ENCODE measurements around the gene PRTN3. TPM values are rescaled to one million over a fixed set of nuclear protein-coding genes. Genes with fewer than 3 reads are reported as not detected.
"Not testable (repeated sequence)": the region's sequence is repeated elsewhere in the genome, so short reads cannot be mapped to it uniquely, and the experiment has no call there.

PRTN3 gene
- total RNA-seq, 1 experiment from 2014 or later, result not detected

DNA sequence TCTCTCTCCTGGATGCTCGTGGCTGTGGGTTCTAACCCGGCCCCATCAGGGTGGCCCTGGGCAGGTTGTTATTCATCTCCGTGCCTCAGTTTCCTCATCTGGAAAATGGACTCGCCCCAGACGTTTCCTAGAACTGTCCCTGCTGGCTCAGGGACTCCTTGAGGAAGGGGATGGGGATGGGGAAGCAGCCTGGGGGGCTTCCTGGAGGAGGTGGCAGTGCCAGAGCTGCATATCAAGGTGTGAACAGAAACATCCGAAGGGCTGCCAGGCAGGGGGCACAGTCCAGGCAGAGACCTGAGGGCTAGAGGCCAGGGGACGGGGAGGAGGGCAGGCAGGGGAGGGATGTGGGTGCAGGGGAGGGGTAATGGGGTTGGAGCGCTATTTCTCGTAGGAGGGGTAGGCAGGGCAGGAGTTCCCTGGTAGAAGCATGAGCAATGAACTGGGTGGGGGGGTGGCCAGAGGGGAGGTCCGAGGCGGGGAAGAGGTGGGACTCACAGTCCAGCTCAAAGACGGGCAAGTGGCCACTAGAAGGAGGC is 7.7 kb downstream of the PRTN3 start:
- no peak for DNase-seq
- intact Hi-C loops (cut with micrococcal nuclease; ENCODE audit: unreplicated experiment), result no loop called here
- Mint-ChIP-seq H3K27me3 (ENCODE audit: unreplicated experiment) (peaks cover 60% of the 10 kb centered on the region), H3K4me3 (ENCODE audit: low read depth, unreplicated experiment) (no peak overlapping the region), H3K27ac (ENCODE audit: unreplicated experiment) (no peak overlapping the region), H3K9me3 (ENCODE audit: low read depth, unreplicated experiment) (no peaks in the 10 kb centered on the region), H3K36me3 (ENCODE audit: insufficient read depth, unreplicated experiment) (no peaks in the 10 kb centered on the region), H3K4me1 (ENCODE audit: low read depth, unreplicated experiment) (peaks cover 9% of the 10 kb centered on the region)
- CTCF ChIA-PET, result no interaction called here
- no peak for TF ChIP-seq CTCF (IDR thresholded peaks at IDR 0.05; ENCODE audit: unreplicated experiment)
- BruUV-seq (replicated peaks), result no TSS peak

- H3K4me1 Mint-ChIP-seq (ENCODE audit: low read depth, unreplicated experiment); intact Hi-C loops (cut with micrococcal nuclease; ENCODE audit: unreplicated experiment); H3K27ac Mint-ChIP-seq (ENCODE audit: unreplicated experiment); DNase-seq; H3K36me3 Mint-ChIP-seq (ENCODE audit: insufficient read depth, unreplicated experiment); H3K9me3 Mint-ChIP-seq (ENCODE audit: low read depth, unreplicated experiment); H3K4me3 Mint-ChIP-seq (ENCODE audit: low read depth, unreplicated experiment); BruUV-seq (replicated peaks): not testable (repeated sequence)
- CTCF ChIA-PET, result interaction anchor here (1.5 kb wide), 1 partner anchor 10 kb away, joined by 4 read pairs; the partner anchor contains the start of gene CFD
- H3K27me3 Mint-ChIP-seq (ENCODE audit: unreplicated experiment), result peaks cover 56% of the 10 kb centered on the region
These were observed 8.4 kb downstream of the PRTN3 start for GRCh38 chr19:849195-849594.

GRCh38 chr19:850221-850978 is 9.6 kb downstream of the PRTN3 start:
- Mint-ChIP-seq H3K9me3 (ENCODE audit: low read depth, unreplicated experiment) (no peaks in the 10 kb centered on the region), H3K27ac (ENCODE audit: unreplicated experiment) (no peak overlapping the region), H3K4me1 (ENCODE audit: low read depth, unreplicated experiment) (peaks cover 9% of the 10 kb centered on the region), H3K27me3 (ENCODE audit: unreplicated experiment) (peaks cover 44% of the 10 kb centered on the region), H3K4me3 (ENCODE audit: low read depth, unreplicated experiment) (no peak overlapping the region), H3K36me3 (ENCODE audit: insufficient read depth, unreplicated experiment) (no peaks in the 10 kb centered on the region)
- peak; percentile 56 for DNase-seq
- CTCF ChIA-PET, result interaction anchor here (0.6 to 1.5 kb wide), 2 partner anchors 9 to 173 kb away, joined by 3 to 4 read pairs; partner anchors contain the start of gene CFD
- TF ChIP-seq CTCF (IDR thresholded peaks at IDR 0.05; ENCODE audit: unreplicated experiment), result no peak
- intact Hi-C loops (cut with micrococcal nuclease; ENCODE audit: unreplicated experiment), result no loop called here
- BruUV-seq (replicated peaks), result no TSS peak

- Mint-ChIP-seq H3K27ac (ENCODE audit: unreplicated experiment) (no peak overlapping the region), H3K27me3 (ENCODE audit: unreplicated experiment) (peaks cover 38% of the 10 kb centered on the region), H3K36me3 (ENCODE audit: insufficient read depth, unreplicated experiment) (no peaks in the 10 kb centered on the region), H3K9me3 (ENCODE audit: low read depth, unreplicated experiment) (no peaks in the 10 kb centered on the region), H3K4me1 (ENCODE audit: low read depth, unreplicated experiment) (peaks cover 9% of the 10 kb centered on the region), H3K4me3 (ENCODE audit: low read depth, unreplicated experiment) (no peak overlapping the region)
- intact Hi-C loops (cut with micrococcal nuclease; ENCODE audit: unreplicated experiment), result no loop called here
- BruUV-seq (replicated peaks), result no TSS peak
- CTCF ChIA-PET, result interaction anchor here (1.5 kb wide), 1 partner anchor 8 kb away, joined by 4 read pairs; the partner anchor contains the start of gene CFD
- TF ChIP-seq CTCF (IDR thresholded peaks at IDR 0.05; ENCODE audit: unreplicated experiment), result no peak
- DNase-seq, result no peak
These were observed 10.2 kb downstream of the PRTN3 start for GRCh38 chr19:850979-851335.

Data from Calu3 (cell line).